ENCODE measurements around the gene FANCD2.
"Not testable (repeated sequence)": the region's sequence is repeated elsewhere in the genome, so short reads cannot be mapped to it uniquely, and the experiment has no call there.

The FANCD2 gene

GRCh38 chr3:10015461-10015904 lies 10.8 kb upstream of the FANCD2 start:
- no peak for DNase-seq

GRCh38 chr3:10017636-10018292 lies 8.5 kb upstream of the FANCD2 start:
- DNase-seq = no peak

- DNase-seq = not testable (repeated sequence)
These were observed 7.4 kb upstream of the FANCD2 start for GRCh38 chr3:10018806-10019205.

GRCh38 chr3:10019326-10019725 lies 6.9 kb upstream of the FANCD2 start:
- DNase-seq = no peak

GRCh38 chr3:10021856-10022775 lies 4.1 kb upstream of the FANCD2 start:
- no peak for DNase-seq

- DNase-seq = no peak
These were observed 2.5 kb upstream of the FANCD2 start for GRCh38 chr3:10023587-10024310.

GRCh38 chr3:10025205-10026083 lies 793 bp upstream of the FANCD2 start:
- DNase-seq = no peak

- no peak for DNase-seq
These were observed 14.8 kb downstream of the FANCD2 start for GRCh38 chr3:10041034-10041433.

GRCh38 chr3:10047876-10048275 lies 21.6 kb downstream of the FANCD2 start:
- DNase-seq = no peak

GRCh38 chr3:10053054-10053453 lies 26.8 kb downstream of the FANCD2 start:
- DNase-seq = not testable (repeated sequence)

GRCh38 chr3:10055097-10055496 lies 28.9 kb downstream of the FANCD2 start:
- no peak for DNase-seq

- DNase-seq = not testable (repeated sequence)
These were observed 43.8 kb downstream of the FANCD2 start for GRCh38 chr3:10070077-10070476.

GRCh38 chr3:10074666-10075065 lies 48.4 kb downstream of the FANCD2 start:
- DNase-seq = no peak

GRCh38 chr3:10081871-10082270 lies 55.6 kb downstream of the FANCD2 start:
- DNase-seq = no peak

- no peak for DNase-seq
These were observed 59.5 kb downstream of the FANCD2 start for GRCh38 chr3:10085738-10086137.

- DNase-seq = no peak
These were observed 62.0 kb downstream of the FANCD2 start for GRCh38 chr3:10088256-10088655.

GRCh38 chr3:10090179-10090578 lies 63.9 kb downstream of the FANCD2 start:
- no peak for DNase-seq

GRCh38 chr3:10090774-10091173 lies 64.5 kb downstream of the FANCD2 start:
- not testable (repeated sequence) for DNase-seq

- DNase-seq = not testable (repeated sequence)
These were observed 65.2 kb downstream of the FANCD2 start for GRCh38 chr3:10091387-10091786.

- no peak for DNase-seq
These were observed 67.4 kb downstream of the FANCD2 start for GRCh38 chr3:10093678-10094077.

GRCh38 chr3:10099041-10099440 lies 72.8 kb downstream of the FANCD2 start:
- DNase-seq = no peak

- no peak for DNase-seq
These were observed 80.7 kb downstream of the FANCD2 start for GRCh38 chr3:10106919-10107318.

Data from activated T-cell treated with anti-CD3 and anti-CD28 coated beads, Interleukin-2, amount 50 U/mL, for 1 hour (primary cell).